ENCODE data around the gene TM9SF1. TPM values are rescaled to one million over a fixed set of nuclear protein-coding genes. Genes with fewer than 3 reads are reported as not detected.
A peak's percentile ranks its signal among the peaks of the same experiment; 100 is the strongest.

Gene TM9SF1
- total and polyA plus RNA-seq, 4 donors, result 32.7 to 71.9 (median 52.0) TPM

DNA sequence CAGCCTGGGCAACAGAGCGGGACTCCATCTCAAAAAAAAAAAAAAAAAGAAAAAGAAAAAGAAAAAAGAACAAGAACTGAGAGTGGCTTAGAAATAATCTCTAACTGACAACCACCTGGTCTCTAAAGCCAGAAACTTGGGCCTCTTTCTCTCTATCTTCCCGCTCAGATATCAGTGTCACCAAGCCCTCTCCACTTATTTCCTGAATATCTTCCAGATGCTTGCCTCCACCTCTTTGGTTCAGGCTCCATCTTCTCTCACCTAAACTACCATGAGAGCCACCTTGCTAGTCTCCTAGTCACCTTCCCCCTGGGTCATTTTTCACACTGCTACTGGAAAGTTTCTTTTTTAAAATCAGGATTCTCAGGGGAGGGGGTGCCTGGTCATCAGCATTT is 1.8 kb upstream of the TM9SF1 start:
- H3K4me1 ChIP-seq (ENCODE audit: control insufficient read depth in 5 of 5, insufficient read depth in 5 of 5, low read length in 5 of 5), result peaks cover 0 to 23% (median 8%) of the 10 kb centered on the region in 5 donors
- 95 to 96% methylated on average over 2 of the region's 2 CpGs for WGBS, 2 donors
- no peak overlapping the region for H3K27ac ChIP-seq (ENCODE audit: low read depth in 1 of 2, low read length in 1 of 2)
- no peak overlapping the region for H3K9ac ChIP-seq (ENCODE audit: insufficient read depth in 1 of 2, low read length in 2 of 2)
- TF ChIP-seq, protein P1, sequence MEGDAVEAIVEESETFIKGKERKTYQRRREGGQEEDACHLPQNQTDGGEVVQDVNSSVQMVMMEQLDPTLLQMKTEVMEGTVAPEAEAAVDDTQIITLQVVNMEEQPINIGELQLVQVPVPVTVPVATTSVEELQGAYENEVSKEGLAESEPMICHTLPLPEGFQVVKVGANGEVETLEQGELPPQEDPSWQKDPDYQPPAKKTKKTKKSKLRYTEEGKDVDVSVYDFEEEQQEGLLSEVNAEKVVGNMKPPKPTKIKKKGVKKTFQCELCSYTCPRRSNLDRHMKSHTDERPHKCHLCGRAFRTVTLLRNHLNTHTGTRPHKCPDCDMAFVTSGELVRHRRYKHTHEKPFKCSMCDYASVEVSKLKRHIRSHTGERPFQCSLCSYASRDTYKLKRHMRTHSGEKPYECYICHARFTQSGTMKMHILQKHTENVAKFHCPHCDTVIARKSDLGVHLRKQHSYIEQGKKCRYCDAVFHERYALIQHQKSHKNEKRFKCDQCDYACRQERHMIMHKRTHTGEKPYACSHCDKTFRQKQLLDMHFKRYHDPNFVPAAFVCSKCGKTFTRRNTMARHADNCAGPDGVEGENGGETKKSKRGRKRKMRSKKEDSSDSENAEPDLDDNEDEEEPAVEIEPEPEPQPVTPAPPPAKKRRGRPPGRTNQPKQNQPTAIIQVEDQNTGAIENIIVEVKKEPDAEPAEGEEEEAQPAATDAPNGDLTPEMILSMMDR (IDR thresholded peaks at IDR 0.05; ENCODE audit: control extremely low read depth, extremely low read depth), result no peak
- no peak overlapping the region for H3K4me3 ChIP-seq
- H3K27me3 ChIP-seq (ENCODE audit: control insufficient read depth in 3 of 3, insufficient read depth in 3 of 3, low read length in 2 of 3), result no peaks in the 10 kb centered on the region
- H3K36me3 ChIP-seq (ENCODE audit: control insufficient read depth in 4 of 4, insufficient read depth in 4 of 4, low read length in 4 of 4), result peaks cover 5 to 18% (median 11%) of the 10 kb centered on the region in 4 donors
- no peak for ATAC-seq (ENCODE audit: insufficient read depth, low FRiP score)
- DNase-seq, result no peak
- H3K9me3 ChIP-seq (ENCODE audit: control insufficient read depth in 4 of 4, insufficient read depth in 3 of 4, low read length in 3 of 4), result no peaks in the 10 kb centered on the region

DNA sequence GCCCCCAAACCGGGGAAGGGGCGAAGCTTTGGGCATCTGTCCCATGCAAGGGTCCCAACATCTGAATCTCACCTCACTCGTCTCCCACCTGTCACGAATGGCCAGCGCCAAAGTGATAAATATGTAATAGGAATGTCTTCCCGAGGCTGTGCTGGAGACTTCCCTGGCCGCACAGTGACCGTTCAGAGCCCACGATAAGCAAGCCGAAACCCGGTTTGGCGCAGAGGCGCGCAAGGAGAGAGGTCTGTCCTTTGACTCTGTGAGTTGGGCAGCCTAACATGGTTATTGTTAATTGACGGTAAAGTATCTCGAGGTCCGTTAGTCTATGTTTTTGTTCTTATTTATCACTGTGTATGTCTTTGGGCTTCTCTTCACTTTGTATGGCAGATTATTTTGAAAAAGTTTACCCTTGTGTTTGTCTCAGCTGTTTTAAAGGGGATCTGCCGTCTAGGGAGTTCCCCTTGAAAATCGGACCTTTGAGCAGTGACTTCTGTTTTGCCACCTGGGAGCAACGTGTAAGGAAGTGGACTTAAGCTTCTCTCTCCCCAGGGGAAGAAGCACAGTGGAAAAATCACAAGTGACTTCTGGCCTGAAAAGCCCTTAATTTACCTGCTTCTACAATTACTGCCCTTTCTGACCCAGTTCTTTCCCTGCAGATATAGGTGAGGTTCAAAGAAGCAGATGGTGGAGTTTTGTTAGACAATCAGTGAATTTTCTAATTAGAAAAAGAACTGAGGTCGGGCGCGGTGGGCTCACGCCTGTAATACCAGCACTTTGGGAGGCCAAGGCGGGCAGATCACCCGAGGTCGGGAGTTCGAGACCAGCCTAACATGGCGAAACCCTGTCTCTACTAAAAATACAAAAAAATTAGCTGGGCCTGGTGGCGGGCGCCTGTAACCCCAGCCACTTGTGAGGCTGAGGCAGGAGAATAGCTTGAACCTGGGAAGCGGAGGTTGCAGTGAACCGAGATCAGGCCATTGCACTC is 1.1 kb upstream of the TM9SF1 start:
- no peaks in the 10 kb centered on the region for H3K27me3 ChIP-seq (ENCODE audit: control insufficient read depth in 3 of 3, insufficient read depth in 3 of 3, low read length in 2 of 3)
- ATAC-seq (ENCODE audit: insufficient read depth, low FRiP score) (peak; percentile 20), DNase-seq (peak in 1 of 3 donors; percentile 24)
- H3K9me3 ChIP-seq (ENCODE audit: control insufficient read depth in 4 of 4, insufficient read depth in 3 of 4, low read length in 3 of 4), result no peaks in the 10 kb centered on the region
- peak overlapping the region; percentile 53 for H3K4me3 ChIP-seq
- 34 to 35% methylated on average over 33 of the region's 33 CpGs for WGBS, 2 donors
- H3K36me3 ChIP-seq (ENCODE audit: control insufficient read depth in 4 of 4, insufficient read depth in 4 of 4, low read length in 4 of 4), result peaks cover 5 to 18% (median 13%) of the 10 kb centered on the region in 4 donors
- H3K9ac ChIP-seq (ENCODE audit: insufficient read depth in 1 of 2, low read length in 2 of 2), result peak overlapping the region; percentile 50 to 94
- TF ChIP-seq, protein P1 (IDR thresholded peaks at IDR 0.05; ENCODE audit: control extremely low read depth, extremely low read depth), result no peak
- H3K27ac ChIP-seq (ENCODE audit: low read depth in 1 of 2, low read length in 1 of 2), result peak overlapping the region; percentile 97 to 98
- H3K4me1 ChIP-seq (ENCODE audit: control insufficient read depth in 5 of 5, insufficient read depth in 5 of 5, low read length in 5 of 5), result peaks cover 0 to 23% (median 8%) of the 10 kb centered on the region in 5 donors

DNA sequence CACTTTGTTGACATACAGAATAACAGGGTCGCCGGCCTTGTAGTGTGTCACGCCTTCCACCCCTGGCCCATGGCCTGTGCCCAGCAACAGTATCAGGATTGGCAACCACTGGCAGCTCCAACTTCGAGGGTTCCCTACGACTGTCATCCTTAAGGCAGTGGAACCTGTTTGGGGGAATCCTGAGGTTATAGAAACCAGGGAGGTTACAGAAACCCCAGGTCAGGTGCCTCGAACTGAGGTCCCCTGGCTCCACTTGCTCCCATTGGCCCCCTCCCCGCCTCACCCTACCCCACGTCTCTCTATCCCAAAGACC is 412 bp downstream of the TM9SF1 start:
- Histone ChIP-seq H3K9ac (ENCODE audit: insufficient read depth in 1 of 2, low read length in 2 of 2) (peak overlapping the region; percentile 72 to 94), H3K9me3 (ENCODE audit: control insufficient read depth in 4 of 4, insufficient read depth in 3 of 4, low read length in 3 of 4) (no peaks in the 10 kb centered on the region), H3K4me1 (ENCODE audit: control insufficient read depth in 5 of 5, insufficient read depth in 5 of 5, low read length in 5 of 5) (peaks cover 0 to 23% (median 8%) of the 10 kb centered on the region in 5 donors), H3K27me3 (ENCODE audit: control insufficient read depth in 3 of 3, insufficient read depth in 3 of 3, low read length in 2 of 3) (no peaks in the 10 kb centered on the region), H3K4me3 (peak overlapping the region; percentile 53), H3K36me3 (ENCODE audit: control insufficient read depth in 4 of 4, insufficient read depth in 4 of 4, low read length in 4 of 4) (peaks cover 5 to 18% (median 13%) of the 10 kb centered on the region in 4 donors), H3K27ac (ENCODE audit: low read depth in 1 of 2, low read length in 1 of 2) (peak overlapping the region; percentile 97 to 98)
- no peak for ATAC-seq (ENCODE audit: insufficient read depth, low FRiP score)
- DNase-seq, result no peak
- 39 to 63% methylated on average over 8 of the region's 8 CpGs for WGBS, 2 donors
- TF ChIP-seq, protein P1 (IDR thresholded peaks at IDR 0.05; ENCODE audit: control extremely low read depth, extremely low read depth), result no peak

Measured in lung (tissue), 12 donors.